Lower lobe of right lung (tissue), 2 donors: ENCODE results near the gene GPR183. TPM values are rescaled to one million over a fixed set of nuclear protein-coding genes. Genes with fewer than 3 reads are reported as not detected.

Source experiments
- ATAC-seq, 2 donors: fragments of 200-7000 bp; cut with Tn5 transposase; one replicate each; pipeline ENCODE4 v1.9.1; 2020 to 2022; ENCODE audit warnings: mild to moderate bottlenecking in 2 of 2, moderate library complexity in 2 of 2
- DNase-seq: peaks from one replicate; pipeline ENCODE4 v3.0.0-alpha.2; 2020
- H3K27ac ChIP-seq: fragments of 200-600 bp; one replicate; pipeline ENCODE4 v1.8.0; 2022
- H3K27me3 ChIP-seq: fragments of 200-600 bp; one replicate; pipeline ENCODE4 v1.8.0; 2022; ENCODE audit warnings: low read depth
- H3K36me3 ChIP-seq: fragments of 200-600 bp; one replicate; pipeline ENCODE4 v1.8.0; 2022; ENCODE audit warnings: mild to moderate bottlenecking
- H3K4me1 ChIP-seq: fragments of 200-600 bp; one replicate; pipeline ENCODE4 v1.8.0; 2022
- H3K4me3 ChIP-seq: fragments of 200-600 bp; one replicate; pipeline ENCODE4 v1.8.0; 2022; ENCODE audit warnings: mild to moderate bottlenecking
- H3K9me3 ChIP-seq: fragments of 200-600 bp; one replicate; pipeline ENCODE4 v1.8.0; 2022
- intact Hi-C: fragments of 100-400 bp; cut with DNase I; formaldehyde crosslinking; loops from one replicate; pipeline ENCODE4 v1.11.0; 2022
- total RNA-seq: library from RNA; stranded (reverse); fragmentation: NEBNext Ultra II Directional; extraction: Animal tissue kit (Norgen Biotek cat#: 25700); gene quantifications from one replicate; pipeline ENCODE4 v1.2.1, GENCODE V29; 2021
- TF ChIP-seq, protein P1 (sequence below): fragments of 200-600 bp; IDR thresholded peaks from one replicate; pipeline ENCODE4 v1.8.0; 2022; ENCODE audit warnings: antibody characterized with exemption, mild to moderate bottlenecking
- donor health status: DM: no; HTN: yes; CAD: no; lungs with severe emphysema.

Gene GPR183
- total RNA-seq, 1 donor from 2014 or later = 9.0 TPM

DNA sequence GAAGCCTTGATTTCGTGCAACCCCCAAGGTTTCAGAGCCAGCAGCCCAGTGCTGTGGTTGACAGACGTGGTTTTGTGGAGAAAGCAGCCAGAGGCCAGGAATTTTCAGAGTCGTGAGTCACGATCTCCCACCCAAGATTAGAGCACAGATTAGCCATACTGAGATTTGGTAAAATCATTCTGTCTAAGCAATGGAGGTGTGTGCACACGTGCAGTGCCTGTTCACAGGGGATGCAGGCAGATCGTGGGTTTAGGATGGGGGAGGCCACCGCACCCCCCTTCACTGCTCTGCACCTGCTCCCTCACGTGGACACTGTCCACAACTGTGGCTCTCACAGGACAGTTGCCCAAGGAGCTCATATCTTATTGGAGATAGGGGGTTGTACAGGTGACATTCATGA is 46.6 kb upstream of the GPR183 start:
- DNase-seq (no peak), ATAC-seq (no peak)
- Histone ChIP-seq H3K4me3 (no peak overlapping the region), H3K27ac (no peak overlapping the region), H3K36me3 (peaks cover 14% of the 10 kb centered on the region), H3K4me1 (peaks cover 23% of the 10 kb centered on the region), H3K9me3 (no peaks in the 10 kb centered on the region), H3K27me3 (no peaks in the 10 kb centered on the region)
- TF ChIP-seq, protein P1, sequence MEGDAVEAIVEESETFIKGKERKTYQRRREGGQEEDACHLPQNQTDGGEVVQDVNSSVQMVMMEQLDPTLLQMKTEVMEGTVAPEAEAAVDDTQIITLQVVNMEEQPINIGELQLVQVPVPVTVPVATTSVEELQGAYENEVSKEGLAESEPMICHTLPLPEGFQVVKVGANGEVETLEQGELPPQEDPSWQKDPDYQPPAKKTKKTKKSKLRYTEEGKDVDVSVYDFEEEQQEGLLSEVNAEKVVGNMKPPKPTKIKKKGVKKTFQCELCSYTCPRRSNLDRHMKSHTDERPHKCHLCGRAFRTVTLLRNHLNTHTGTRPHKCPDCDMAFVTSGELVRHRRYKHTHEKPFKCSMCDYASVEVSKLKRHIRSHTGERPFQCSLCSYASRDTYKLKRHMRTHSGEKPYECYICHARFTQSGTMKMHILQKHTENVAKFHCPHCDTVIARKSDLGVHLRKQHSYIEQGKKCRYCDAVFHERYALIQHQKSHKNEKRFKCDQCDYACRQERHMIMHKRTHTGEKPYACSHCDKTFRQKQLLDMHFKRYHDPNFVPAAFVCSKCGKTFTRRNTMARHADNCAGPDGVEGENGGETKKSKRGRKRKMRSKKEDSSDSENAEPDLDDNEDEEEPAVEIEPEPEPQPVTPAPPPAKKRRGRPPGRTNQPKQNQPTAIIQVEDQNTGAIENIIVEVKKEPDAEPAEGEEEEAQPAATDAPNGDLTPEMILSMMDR = no peak
- intact Hi-C loops = no loop called here

DNA sequence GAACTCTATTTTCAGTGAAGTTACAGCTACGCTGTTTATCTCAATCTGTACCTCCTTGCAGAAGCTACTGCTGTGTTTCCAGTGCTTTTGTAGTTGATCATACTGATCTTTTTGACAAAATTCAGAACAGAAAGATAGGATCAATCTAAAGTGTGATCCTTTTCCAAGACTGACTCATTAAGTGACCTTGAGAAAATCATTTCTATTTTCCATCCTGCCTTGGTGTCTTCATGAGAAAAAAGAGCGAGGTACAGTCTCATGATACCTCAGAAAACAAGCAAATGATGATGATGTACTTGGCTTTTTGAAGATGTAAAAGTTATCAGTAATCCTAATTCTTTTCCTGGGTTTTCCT is 46.0 kb upstream of the GPR183 start:
- ATAC-seq = no peak
- DNase-seq = no peak
- TF ChIP-seq, protein P1 = no peak
- intact Hi-C loops = no loop called here
- Histone ChIP-seq H3K4me1 (peaks cover 23% of the 10 kb centered on the region), H3K27ac (no peak overlapping the region), H3K36me3 (peaks cover 20% of the 10 kb centered on the region), H3K4me3 (no peak overlapping the region), H3K27me3 (no peaks in the 10 kb centered on the region), H3K9me3 (no peaks in the 10 kb centered on the region)

DNA sequence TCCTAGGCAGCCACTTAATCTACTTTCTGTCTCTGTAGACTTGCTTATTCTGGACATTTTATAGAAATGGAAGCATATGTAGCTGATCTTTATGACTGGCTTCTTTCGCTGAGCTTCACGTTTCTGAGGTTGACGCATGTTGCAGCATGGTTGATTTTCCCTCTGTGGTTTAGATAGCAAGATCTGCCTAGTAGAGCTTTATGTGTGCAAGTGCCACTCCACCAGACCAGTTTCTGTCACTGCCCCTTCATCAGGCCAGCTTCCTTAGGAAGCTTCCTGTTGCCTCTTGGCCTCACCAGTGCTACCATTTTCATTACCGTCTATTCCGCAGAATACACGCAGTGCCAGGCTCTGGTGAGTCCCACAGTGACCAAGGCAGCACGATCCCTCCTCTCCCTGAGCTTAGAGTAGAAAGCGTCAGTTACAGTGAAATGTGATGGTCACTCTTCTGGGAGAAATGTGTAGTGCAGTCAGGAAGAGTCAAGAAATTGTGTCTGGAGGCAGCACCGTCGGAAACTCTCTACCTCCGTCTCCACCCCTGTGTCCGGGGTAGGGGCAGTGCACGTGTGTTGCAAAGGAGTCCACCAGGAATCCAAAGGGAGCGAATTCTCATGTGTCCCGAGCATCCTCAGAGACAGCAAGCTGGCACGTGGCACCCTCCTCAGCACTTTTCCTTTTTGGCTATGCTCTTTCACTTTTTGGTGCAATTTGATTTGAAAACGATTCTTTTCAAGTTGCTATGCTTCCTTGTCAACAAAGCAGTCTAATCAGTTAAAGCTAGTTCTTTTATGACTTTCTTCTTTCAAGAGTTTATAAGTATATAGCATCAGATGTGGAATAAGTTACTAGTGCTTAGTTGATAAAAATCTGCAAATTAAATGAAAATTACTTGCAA is 45.4 kb upstream of the GPR183 start:
- H3K36me3 ChIP-seq = peaks cover 26% of the 10 kb centered on the region
- intact Hi-C loops = no loop called here

DNA sequence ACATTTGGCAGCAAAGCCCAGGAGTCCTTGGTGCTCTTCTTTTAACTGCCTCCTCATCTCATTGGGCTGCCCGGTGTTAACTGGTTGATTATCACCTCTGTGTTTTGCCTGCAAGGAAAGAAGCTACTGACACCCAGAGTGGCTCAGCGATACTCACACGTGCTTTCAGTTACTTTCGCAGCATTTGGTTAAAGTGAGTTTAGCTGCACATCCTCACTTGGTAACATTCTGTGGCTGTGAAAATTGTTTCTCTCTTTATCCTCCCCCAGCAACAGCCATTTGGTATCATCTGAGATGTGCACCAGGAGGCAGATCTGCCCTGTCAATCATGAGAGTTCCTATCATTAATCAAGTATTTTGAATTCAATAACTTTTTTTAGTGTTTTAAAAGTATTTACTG is 44.6 kb upstream of the GPR183 start:
- Histone ChIP-seq H3K4me1 (peaks cover 15% of the 10 kb centered on the region), H3K9me3 (no peaks in the 10 kb centered on the region), H3K36me3 (peaks cover 32% of the 10 kb centered on the region), H3K27me3 (no peaks in the 10 kb centered on the region), H3K4me3 (no peak overlapping the region), H3K27ac (no peak overlapping the region)
- TF ChIP-seq, protein P1 = no peak
- no peak for DNase-seq
- no peak for ATAC-seq
- intact Hi-C loops = no loop called here

More for the DNA sequence above, 45.4 kb upstream of the GPR183 start:
- Histone ChIP-seq H3K9me3 (no peaks in the 10 kb centered on the region), H3K27ac (no peak overlapping the region), H3K4me1 (peaks cover 19% of the 10 kb centered on the region), H3K4me3 (no peak overlapping the region), H3K27me3 (no peaks in the 10 kb centered on the region)
- ATAC-seq = no peak
- TF ChIP-seq, protein P1 = no peak
- DNase-seq = no peak

DNA sequence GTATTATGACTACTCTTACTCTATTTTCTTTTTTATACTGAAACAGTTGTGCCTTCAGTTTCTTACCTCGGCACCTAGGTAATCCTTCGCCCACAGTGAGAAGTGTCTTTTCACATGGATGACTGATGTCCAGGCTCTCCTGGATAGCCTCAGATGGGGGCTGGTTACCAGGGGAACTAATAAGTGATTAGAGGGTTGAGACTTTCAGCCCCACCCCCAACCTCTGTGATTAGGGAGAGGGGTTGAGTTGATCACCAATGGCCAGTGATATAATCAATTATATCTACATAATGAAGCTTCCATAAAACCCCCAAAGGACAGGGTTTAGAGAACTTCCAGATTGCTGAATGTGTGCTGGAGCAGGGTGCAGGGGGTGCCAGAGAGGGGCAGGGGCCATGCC is 43.0 kb upstream of the GPR183 start:
- Histone ChIP-seq H3K9me3 (no peaks in the 10 kb centered on the region), H3K27ac (no peak overlapping the region), H3K36me3 (peaks cover 41% of the 10 kb centered on the region), H3K27me3 (no peaks in the 10 kb centered on the region), H3K4me1 (peaks cover 5% of the 10 kb centered on the region), H3K4me3 (no peak overlapping the region)
- no peak for DNase-seq
- intact Hi-C loops = no loop called here
- TF ChIP-seq, protein P1 = no peak
- ATAC-seq = no peak
